GM18861 (cell line): ENCODE results near the gene CRK.
A peak's percentile ranks its signal among the peaks of the same experiment; 100 is the strongest.
"Not testable (repeated sequence)": the region's sequence is repeated elsewhere in the genome, so short reads cannot be mapped to it uniquely, and the experiment has no call there.

Experiments
- ATAC-seq: cut with Tn5 transposase; IDR thresholded peaks from one replicate; pipeline ENCODE4 v1.9.1; 2021; ENCODE audit not compliant: unreplicated experiment

The CRK gene

DNA sequence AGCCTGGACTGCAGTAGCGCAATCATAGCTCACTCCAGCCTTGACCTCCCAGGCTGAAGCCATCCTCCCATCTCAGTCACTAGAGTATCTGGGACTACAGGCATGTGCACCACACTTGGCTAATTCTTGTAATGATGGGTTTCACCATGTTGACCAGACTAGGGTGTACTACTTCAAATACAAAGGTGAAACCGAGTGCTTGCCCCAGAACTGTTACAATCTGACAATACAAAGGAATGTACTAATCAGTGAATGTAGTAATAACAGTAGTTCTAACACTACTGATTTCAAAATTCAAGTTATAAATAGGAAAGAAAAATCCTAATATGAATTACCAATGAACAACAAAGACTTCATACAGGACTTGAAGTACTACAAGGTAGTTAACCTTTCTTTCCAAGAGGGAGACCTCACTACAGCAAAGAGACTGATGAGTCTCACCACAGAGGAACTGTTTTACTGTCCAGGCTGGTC lies 24.4 kb downstream of the CRK start:
- no peak for ATAC-seq

GRCh38 chr17:1423456-1424135 lies 32.4 kb downstream of the CRK start:
- ATAC-seq: no peak

GRCh38 chr17:1422885-1423284 lies 33.1 kb downstream of the CRK start:
- no peak for ATAC-seq

DNA sequence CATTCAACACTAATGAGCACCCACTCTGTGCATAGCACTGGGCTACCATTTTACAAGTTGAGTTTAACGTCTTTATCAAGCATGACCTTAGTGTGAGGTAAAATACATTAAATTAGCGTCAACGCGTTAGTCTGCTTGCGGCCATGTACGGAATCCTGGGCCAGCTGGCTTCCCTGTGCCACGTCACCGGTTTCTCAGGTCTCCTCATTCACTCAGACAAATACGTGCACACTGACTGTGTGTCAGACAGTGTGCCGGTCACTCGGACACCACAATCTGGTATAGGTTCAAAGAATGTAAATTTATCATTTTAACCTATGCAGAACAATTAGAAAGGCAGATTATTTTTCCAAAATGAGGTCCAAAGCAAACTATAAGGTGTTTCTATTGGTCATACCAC lies 34.6 kb downstream of the CRK start:
- ATAC-seq: no peak

- ATAC-seq: no peak
Measured at GRCh38 chr17:1420981-1421380, 35.1 kb downstream of the CRK start.

- ATAC-seq: no peak
Measured at GRCh38 chr17:1420163-1420562, 35.9 kb downstream of the CRK start.

- not testable (repeated sequence) for ATAC-seq
Measured at GRCh38 chr17:1418476-1418875, 37.6 kb downstream of the CRK start.

DNA sequence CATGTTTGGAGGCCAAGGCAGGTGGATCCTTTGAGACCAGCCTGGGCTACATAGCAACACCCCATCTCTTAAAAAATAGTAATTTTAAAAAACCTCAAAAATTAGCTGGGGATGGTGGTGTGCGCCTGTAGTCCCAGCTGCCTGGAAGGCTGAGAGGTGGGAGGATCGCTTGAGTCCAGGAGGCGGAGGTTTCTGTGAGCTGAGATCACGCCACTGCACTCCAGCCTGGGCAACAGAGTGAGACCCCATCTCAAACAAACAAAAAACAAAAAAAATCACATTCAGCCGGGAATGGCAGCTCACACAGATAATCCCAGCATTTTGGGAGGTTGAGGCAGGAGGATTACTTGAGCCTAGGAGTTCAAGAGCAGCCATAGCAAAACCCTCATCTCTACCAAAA lies 39.6 kb downstream of the CRK start:
- no peak for ATAC-seq

GRCh38 chr17:1414634-1415033 lies 41.4 kb downstream of the CRK start:
- ATAC-seq: no peak

DNA sequence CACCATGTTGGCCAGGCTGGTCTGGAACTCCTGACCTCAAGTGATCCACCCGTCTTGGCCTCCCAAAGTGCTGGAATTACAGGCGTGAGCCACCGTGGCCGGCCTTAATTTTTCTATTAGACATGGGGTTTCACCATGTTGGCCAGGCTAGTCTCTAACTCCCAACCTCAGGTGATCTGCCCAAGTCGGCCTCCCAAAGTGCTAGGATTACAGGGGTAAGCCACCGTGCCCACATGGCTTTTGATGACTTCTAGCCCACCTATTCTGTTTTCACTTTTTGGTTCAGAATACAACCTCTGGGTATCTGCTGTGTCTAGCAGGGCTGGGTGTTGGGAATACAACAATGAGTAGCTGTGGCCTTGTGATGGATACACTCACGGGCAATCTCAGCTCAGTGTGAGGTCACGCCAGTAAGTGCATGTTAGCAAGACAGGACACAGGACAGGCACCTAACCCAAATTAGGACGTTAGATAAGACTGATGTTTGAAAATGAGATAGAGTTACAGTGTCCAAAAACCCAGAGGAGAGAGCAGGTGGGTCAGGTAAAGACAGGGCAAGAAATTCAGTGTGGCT lies 41.9 kb downstream of the CRK start:
- ATAC-seq: no peak

GRCh38 chr17:1413281-1413791 lies 42.7 kb downstream of the CRK start:
- ATAC-seq: no peak

- no peak for ATAC-seq
Measured at GRCh38 chr17:1412185-1413110, 43.6 kb downstream of the CRK start.

GRCh38 chr17:1402262-1402586 lies 53.8 kb downstream of the CRK start:
- ATAC-seq: no peak

DNA sequence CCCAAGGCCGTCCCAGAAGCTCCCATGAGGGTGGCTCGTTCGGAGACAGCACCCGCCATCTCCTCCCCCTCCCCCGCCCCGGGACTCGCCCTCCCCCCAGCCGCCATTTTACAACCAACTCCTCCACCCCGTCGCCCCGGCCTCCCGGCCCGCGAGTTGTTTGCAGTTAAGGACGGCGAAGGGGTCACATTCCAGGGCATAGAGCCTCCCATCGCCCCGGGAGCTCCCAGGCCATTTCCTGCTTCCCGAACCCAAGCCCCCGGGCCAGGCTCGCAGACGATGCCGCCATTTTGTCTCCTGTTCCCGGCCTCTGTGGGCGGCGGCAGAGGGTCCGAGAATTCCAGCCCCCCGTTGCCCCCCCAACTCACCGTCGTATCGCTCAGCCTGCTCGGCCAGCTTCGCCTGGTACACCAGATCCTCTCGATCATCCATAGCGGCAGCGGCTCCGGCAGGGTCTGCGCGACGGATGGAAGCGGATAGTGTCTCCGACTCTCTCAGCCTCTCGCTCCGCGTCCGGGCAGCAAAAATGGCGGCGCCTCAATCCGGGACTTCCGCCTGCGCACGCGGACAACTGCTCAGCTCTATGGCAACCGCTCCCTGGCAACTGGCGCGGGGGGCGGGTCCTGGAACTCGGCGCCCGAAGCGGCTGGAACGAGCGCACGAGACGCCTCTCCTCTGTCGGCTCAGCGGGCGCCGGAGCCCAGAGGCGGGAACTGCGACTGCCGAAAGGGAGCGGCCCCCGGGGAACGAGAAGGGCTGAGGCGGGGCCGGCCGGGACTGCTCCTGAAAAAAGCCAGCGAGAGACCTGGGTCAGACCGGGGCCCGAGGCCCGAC lies 56.1 kb downstream of the CRK start, which contains the start of gene YWHAE:
TSS of gene YWHAE (minus strand) at position 544 of the 834 bp plus-strand sequence. CDS start at position 432, 112 bp downstream.
- peak; percentile 77 for ATAC-seq

DNA sequence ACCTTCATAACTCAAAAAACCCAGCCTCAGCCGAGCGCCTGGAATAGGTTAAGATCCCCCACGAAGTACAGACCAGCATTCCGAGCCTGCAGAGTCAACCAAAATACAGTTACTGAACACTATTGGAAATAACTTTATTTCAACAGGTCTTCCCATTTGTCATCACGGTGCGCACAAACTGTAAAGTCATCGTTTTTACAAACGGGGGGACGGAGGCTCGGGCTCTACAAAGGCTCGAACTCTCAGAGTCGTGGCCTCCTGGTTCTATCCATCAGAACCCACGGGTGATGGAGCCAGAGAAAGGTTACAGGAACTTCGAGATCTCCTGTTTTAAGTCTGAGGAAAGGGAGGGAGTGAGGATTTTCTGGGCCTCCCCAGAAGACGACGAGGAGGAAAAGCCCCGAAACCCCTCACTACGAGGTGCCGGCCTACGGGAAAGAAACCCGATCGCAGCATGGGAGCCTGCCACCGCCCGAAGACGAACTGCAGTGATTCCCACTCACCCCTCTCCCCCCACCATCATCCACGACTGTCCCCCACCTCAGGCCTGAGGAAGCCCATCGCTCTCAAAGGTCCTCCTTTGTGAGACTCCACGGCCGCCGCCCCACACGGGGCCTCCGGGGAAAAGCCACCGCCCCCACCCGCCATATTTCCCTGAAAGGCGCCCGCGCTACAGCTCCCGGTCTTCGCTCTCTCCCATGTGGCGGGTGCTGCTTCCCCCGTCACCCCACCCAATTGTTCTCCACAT lies 56.9 kb downstream of the CRK start:
- ATAC-seq: no peak

DNA sequence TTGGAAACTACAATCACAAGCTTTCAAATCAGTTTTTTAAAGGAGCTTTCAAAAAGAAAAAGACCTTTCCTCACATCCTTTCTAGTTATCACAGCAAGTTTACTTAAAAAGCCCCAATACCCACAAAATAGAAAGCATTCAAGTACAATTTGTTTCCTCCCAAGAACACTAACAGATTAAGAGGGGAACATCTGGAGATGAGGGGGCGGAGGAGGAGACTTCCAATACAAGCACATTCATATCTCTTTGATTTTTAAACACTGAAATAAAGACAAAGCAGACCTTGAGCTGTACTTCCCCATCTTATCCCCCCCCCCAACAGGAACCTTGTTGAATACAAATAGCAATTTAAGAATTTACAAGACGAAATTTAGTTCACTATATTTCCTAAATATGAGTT lies 58.0 kb downstream of the CRK start:
- ATAC-seq: no peak

DNA sequence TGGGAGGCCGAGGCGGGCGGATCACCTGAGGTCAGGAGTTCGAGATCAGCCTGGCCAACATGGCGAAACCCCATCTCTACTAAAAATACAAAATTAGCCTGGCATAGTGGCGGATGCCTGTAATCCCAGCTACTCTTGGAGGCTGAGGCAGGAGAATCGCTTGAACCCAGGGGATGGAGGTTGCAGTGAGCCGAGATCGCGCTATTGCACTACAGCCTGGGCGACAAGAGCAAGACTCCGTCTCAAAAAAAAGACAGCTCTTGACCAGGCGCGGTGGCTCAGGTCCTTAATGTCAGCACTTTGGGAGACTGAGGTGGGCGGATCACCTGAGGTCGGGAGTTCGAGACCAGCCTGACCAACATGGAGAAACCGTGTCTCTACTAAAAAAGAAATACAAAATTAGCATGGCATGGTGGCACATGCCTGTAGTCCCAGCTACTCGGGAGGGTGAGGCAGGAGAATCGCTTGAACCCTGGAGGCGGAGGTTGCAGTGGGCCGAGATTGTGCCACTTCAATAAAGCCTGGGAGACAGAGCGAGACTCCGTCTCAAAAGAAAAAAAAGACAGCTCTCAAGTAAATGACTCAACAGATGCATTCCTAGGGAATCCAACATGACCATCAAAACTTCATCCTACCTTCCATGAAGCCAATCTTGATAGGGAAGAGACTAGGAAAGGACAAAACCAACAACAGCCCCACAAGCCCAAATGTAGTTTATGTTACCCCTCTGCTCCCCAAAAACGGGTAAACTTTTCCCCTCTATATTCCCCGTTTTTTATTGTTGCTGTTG lies 60.0 kb downstream of the CRK start:
- not testable (repeated sequence) for ATAC-seq

- no peak for ATAC-seq
Measured at GRCh38 chr17:1391577-1391976, 64.5 kb downstream of the CRK start.
